ENCODE data around the gene RGS7BP. TPM values are rescaled to one million over a fixed set of nuclear protein-coding genes. Genes with fewer than 3 reads are reported as not detected.

Gene RGS7BP
- total RNA-seq, 1 experiment from 2014 or later: 3.1 TPM

GRCh38 chr5:64595031-64595855, 89.4 kb downstream of the RGS7BP start:
- Histone ChIP-seq H3K36me3 (ENCODE audit: insufficient read depth, low read length, poor library complexity, severe bottlenecking) (no peaks in the 10 kb centered on the region), H3K4me1 (ENCODE audit: insufficient read depth, low read length, poor library complexity, severe bottlenecking) (no peaks in the 10 kb centered on the region), H3K9me3 (ENCODE audit: low read depth, low read length, poor library complexity, severe bottlenecking) (no peaks in the 10 kb centered on the region), H3K4me3 (ENCODE audit: low read depth, low read length, poor library complexity, severe bottlenecking) (no peak overlapping the region), H3K27ac (ENCODE audit: low read depth, low read length, poor library complexity, severe bottlenecking) (no peak overlapping the region), H3K27me3 (replicated peaks; ENCODE audit: insufficient read depth, low read depth, low read length, poor library complexity) (peaks cover 3% of the 10 kb centered on the region)
- CTCF ChIA-PET: no interaction called here
- DNase-seq (ENCODE audit: low spot score): peak; percentile 7
- 0 out of 2 replicates have a peak, but pooled peaks have one; percentile 24 for TF ChIP-seq CTCF (conservative IDR thresholded peaks at IDR 0.05; ENCODE audit: low read depth, low read length)
- TF ChIP-seq EZH2 (IDR thresholded peaks at IDR 0.05; ENCODE audit: borderline replicate concordance, low read depth, low read length, poor library complexity, severe bottlenecking): no peak
- BruUV-seq (replicated peaks): no TSS peak
- intact Hi-C loops (cut with micrococcal nuclease; ENCODE audit: unreplicated experiment): no loop called here
- POLR2A ChIA-PET (ENCODE audit: low non-redundant PET): no interaction called here

GRCh38 chr5:64599226-64599625, 93.4 kb downstream of the RGS7BP start:
- H3K27ac ChIP-seq (ENCODE audit: low read depth, low read length, poor library complexity, severe bottlenecking): no peak overlapping the region
- H3K36me3 ChIP-seq (ENCODE audit: insufficient read depth, low read length, poor library complexity, severe bottlenecking): no peaks in the 10 kb centered on the region
- TF ChIP-seq CTCF (conservative IDR thresholded peaks at IDR 0.05; ENCODE audit: low read depth, low read length) (no peak), EZH2 (IDR thresholded peaks at IDR 0.05; ENCODE audit: borderline replicate concordance, low read depth, low read length, poor library complexity, severe bottlenecking) (no peak)
- intact Hi-C loops (cut with micrococcal nuclease; ENCODE audit: unreplicated experiment): no loop called here
- ChIA-PET POLR2A (ENCODE audit: low non-redundant PET) (no interaction called here), CTCF (no interaction called here)
- no peaks in the 10 kb centered on the region for H3K9me3 ChIP-seq (ENCODE audit: low read depth, low read length, poor library complexity, severe bottlenecking)
- H3K27me3 ChIP-seq (replicated peaks; ENCODE audit: insufficient read depth, low read depth, low read length, poor library complexity): peaks cover 9% of the 10 kb centered on the region
- no TSS peak for BruUV-seq (replicated peaks)
- no peak for DNase-seq (ENCODE audit: low spot score)
- no peak overlapping the region for H3K4me3 ChIP-seq (ENCODE audit: low read depth, low read length, poor library complexity, severe bottlenecking)
- H3K4me1 ChIP-seq (ENCODE audit: insufficient read depth, low read length, poor library complexity, severe bottlenecking): no peaks in the 10 kb centered on the region

GRCh38 chr5:64603676-64604075, 97.9 kb downstream of the RGS7BP start:
- no peaks in the 10 kb centered on the region for H3K36me3 ChIP-seq (ENCODE audit: insufficient read depth, low read length, poor library complexity, severe bottlenecking)
- DNase-seq (ENCODE audit: low spot score): no peak
- H3K9me3 ChIP-seq (ENCODE audit: low read depth, low read length, poor library complexity, severe bottlenecking): no peaks in the 10 kb centered on the region
- H3K27ac ChIP-seq (ENCODE audit: low read depth, low read length, poor library complexity, severe bottlenecking): no peak overlapping the region
- no TSS peak for BruUV-seq (replicated peaks)
- ChIA-PET POLR2A (ENCODE audit: low non-redundant PET) (no interaction called here), CTCF (no interaction called here)
- TF ChIP-seq EZH2 (IDR thresholded peaks at IDR 0.05; ENCODE audit: borderline replicate concordance, low read depth, low read length, poor library complexity, severe bottlenecking) (no peak), CTCF (conservative IDR thresholded peaks at IDR 0.05; ENCODE audit: low read depth, low read length) (no peak)
- H3K4me1 ChIP-seq (ENCODE audit: insufficient read depth, low read length, poor library complexity, severe bottlenecking): no peaks in the 10 kb centered on the region
- peaks cover 24% of the 10 kb centered on the region for H3K27me3 ChIP-seq (replicated peaks; ENCODE audit: insufficient read depth, low read depth, low read length, poor library complexity)
- intact Hi-C loops (cut with micrococcal nuclease; ENCODE audit: unreplicated experiment): no loop called here
- no peak overlapping the region for H3K4me3 ChIP-seq (ENCODE audit: low read depth, low read length, poor library complexity, severe bottlenecking)

Measured in A673 (cell line).